Measurements from ENCODE around the gene KLHL41. TPM values are rescaled to one million over a fixed set of nuclear protein-coding genes. Genes with fewer than 3 reads are reported as not detected.
A peak's percentile ranks its signal among the peaks of the same experiment; 100 is the strongest.

KLHL41 gene
- total RNA-seq (2014; rRNA removed; shearing (Covaris generic)) = 0.10 TPM in 1 of 2 replicates, not detected in the other

DNA sequence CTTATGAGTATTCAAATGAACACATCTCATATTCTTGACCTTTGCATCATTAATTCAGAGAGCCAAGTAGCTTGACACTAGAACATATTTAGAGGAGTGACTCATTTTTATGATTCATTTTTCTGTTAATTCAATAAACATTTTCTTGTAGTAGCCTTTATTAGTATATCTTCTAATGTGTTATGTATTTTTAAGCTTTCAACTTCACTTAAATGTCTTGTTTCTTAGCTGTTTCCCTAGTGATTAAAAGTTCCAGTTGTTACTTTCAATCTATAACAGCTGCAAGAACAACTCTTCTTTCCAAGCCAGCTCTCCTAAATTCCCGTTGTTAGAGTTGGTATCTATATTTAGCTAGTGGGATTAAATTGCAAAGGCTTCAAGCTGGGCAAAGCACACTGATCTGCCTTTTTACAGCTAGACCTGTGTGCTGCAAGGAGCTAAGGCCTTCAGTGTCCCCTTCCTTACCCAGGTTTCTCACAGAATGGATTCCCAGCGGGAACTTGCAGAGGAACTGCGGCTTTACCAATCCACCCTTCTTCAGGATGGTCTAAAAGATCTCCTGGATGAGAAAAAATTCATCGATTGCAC lies at the start of gene KLHL41:
KLHL41 (plus strand) TSS at position 405 of the 588 bp plus-strand sequence; CDS start at position 482, 77 bp downstream.
- DNase-seq (ENCODE audit: low spot score) = no peak
- in situ Hi-C loops (cut with HindIII; ENCODE audit: low sequenced_read_pairs) = no loop called here

DNA sequence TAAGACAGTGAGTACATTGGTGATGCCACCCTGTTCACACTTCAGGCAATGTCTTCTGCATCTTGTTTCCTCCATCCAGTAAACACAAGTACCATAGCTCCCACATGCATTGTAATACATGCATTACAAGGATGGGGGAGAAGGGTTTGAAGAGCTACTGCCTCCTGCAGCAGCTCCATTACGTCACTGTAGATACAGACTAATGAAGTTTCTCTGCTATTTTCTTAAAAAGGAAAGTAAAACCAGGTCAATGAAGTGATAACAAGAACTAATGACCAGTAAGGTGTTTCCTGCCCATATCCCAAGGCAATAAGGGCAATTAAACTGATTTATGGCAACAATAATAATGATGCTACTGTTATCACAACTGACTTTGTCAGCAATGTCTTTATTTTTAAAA lies 48.4 kb upstream of the KLHL41 start:
- in situ Hi-C loops (cut with HindIII; ENCODE audit: low sequenced_read_pairs) = no loop called here
- no peak for DNase-seq (ENCODE audit: low spot score)

DNA sequence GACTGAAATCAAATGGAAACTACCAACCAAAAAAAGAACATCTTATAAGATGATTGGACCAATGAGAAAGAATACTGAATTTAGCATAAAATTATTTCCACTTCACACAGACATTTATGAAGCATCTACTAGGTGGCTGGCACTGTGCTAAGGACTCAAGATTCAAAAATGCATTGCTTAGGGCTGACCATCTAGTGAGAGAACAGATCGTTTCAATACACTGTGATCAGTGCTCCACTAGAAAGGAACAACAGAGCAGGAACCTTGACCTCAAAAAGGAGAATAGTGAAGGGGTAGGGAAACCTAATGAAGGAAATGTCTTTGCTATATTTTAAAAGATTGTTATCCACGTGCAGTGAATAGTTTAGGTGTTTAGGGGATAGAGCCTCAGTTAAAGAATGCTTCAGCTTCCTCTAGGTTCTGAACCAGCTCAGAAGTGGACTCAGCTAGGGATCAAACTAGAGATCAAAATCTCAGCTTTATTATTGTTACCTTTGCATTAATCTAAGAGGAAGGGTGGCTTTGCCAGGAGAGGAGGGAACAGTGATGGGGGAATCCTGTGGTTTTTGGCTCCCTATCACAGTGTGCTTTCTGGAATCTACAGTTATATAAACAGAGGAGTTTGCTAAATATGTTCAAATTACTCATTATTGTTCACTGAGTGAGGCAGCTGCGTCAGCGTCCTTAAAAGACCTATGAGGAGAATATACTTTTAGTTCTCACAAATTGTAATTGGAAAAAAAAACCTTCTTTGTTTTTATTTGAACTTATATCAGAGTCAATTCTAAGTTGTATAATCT lies 46.4 kb upstream of the KLHL41 start:
- in situ Hi-C loops (cut with HindIII; ENCODE audit: low sequenced_read_pairs) = no loop called here
- no peak for DNase-seq (ENCODE audit: low spot score)

DNA sequence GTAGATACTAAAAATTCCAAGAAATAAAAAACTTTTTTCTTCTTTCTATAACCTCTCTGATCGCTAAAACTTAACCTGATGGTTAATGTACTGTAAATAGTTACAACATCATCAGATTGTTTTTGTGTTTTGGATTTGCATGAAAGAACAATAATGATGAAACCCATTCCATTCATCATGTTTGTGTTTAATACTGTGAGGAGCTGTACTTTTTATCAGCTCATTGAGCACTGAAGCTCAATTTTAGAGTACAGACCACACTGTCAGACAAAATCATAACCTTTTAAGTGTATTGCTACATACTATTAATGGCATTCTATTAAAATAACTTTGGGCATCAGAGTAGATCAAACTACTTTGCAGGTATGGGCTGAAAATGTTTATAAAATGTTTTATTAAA lies 45.0 kb upstream of the KLHL41 start:
- in situ Hi-C loops (cut with HindIII; ENCODE audit: low sequenced_read_pairs) = no loop called here
- DNase-seq (ENCODE audit: low spot score) = no peak

DNA sequence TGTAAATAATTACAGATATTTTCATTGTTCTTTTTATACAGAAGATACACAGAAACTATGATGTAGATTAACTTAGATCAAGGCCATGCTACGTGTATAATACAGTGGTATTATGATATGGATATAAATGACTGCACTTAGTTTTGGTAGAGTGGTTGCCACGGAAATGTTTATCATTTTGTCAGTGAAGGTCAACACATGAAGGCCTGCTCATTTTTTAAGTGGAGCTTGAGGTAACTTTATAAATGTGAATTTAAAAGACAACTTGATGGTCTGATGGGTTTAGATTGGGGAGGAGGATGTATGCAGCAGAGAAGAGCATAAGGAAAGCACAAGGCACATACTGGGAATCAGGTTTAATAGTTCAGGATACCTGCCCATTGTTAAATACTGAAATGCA lies 44.6 kb upstream of the KLHL41 start:
- no peak for DNase-seq (ENCODE audit: low spot score)
- in situ Hi-C loops (cut with HindIII; ENCODE audit: low sequenced_read_pairs) = no loop called here

DNA sequence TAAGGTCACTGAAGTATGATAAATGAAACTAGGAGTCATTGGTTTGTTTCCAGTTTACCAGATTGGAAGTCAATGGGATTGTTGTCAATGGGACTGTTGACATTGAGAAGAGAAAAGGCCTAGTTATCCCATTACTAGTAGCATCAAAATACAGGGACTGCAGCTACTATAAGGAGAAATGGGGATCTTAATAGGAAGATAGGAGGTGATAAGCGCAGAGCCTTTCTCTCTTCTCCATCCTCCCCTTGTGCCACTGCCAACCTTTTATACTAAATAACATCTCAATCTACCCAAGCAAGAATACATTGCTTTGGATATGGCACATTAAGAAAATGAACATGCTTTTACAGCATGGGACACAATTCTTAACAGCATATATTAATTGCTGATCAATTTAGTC lies 40.7 kb upstream of the KLHL41 start:
- in situ Hi-C loops (cut with HindIII; ENCODE audit: low sequenced_read_pairs) = no loop called here
- no peak for DNase-seq (ENCODE audit: low spot score)

DNA sequence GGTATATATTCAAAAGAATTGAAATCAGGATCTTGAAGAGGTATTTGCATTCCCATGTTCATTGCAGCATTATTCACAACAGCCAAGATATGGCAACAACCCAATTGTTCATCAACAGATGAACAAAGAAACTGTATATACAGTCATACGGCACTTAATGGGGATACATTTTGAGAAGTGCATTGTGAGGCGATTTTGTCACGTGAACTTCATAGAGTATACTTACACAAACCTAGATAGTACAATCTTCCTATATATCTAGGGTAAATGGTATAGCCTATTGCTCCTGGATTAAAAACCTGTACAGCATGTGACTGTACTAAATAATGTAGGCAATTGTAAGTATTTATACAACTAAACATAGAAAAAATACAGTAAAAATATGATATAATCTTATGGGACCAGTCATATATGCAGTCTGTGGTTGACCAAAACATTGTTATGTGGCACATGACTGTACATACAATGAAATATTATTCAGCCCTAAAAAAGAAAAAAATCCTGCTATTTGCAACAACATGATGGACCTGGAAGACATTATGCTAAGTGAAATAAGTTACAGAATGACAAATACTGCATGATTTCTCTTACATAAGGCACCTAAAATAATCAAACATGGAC lies 39.4 kb upstream of the KLHL41 start:
- DNase-seq (ENCODE audit: low spot score) = no peak
- in situ Hi-C loops (cut with HindIII; ENCODE audit: low sequenced_read_pairs) = no loop called here

DNA sequence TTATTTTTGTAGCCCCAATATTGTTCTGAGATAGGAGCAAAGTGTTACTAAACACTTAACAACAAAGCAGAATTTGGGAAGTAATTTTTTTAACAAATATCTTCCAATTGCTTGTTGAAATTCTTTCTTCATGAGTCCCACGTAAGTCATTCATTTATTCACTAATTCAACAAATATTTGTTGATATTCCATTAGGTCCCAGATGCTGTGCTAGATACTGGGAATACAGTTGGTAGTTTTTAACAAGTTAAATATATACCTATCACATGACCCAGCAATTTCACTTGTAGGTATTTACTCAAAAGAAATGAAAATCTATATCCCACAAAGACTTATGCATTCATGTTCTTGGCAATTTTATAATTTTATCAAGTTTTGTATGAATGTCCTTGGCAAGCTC lies 37.3 kb upstream of the KLHL41 start:
- in situ Hi-C loops (cut with HindIII; ENCODE audit: low sequenced_read_pairs) = no loop called here
- DNase-seq (ENCODE audit: low spot score) = no peak

DNA sequence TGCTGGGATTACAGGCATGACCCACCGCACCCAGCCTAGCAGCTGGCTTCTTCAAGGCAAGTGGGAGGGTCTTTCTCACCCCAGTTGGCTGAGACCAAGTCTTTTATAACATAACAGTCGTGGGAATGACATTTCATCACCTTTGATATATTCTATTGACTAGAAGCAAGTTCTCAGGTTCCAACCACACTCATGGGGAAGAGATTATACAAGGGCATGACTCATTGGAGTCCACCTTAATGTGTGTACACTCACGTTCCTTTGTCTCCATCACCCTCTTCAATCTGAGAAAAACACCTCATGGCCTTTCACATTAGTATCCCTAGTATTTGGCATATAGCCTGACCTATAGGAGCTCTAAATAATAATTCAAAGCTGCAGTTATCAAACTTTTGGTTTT lies 33.0 kb upstream of the KLHL41 start:
- no peak for DNase-seq (ENCODE audit: low spot score)
- in situ Hi-C loops (cut with HindIII; ENCODE audit: low sequenced_read_pairs) = no loop called here

DNA sequence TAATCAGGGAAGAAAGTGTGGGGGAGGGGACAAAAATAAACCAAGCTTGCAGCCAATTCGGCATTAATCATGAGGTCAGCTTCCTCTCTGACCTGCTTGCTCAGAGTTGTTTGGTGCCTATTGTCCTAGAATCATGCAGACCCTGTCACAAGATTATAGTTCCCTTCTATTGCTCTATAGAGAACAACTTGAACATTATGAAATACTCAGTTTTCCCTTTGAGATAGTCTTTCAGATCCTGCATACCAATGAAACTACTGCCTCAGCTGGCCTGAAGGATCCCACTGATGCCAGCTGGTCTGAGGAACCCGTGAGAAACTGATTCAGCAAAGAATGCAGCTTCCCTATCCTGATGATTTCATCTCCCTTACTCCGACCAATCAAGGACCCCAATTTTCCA lies 31.2 kb upstream of the KLHL41 start:
- no peak for DNase-seq (ENCODE audit: low spot score)
- in situ Hi-C loops (cut with HindIII; ENCODE audit: low sequenced_read_pairs) = no loop called here

DNA sequence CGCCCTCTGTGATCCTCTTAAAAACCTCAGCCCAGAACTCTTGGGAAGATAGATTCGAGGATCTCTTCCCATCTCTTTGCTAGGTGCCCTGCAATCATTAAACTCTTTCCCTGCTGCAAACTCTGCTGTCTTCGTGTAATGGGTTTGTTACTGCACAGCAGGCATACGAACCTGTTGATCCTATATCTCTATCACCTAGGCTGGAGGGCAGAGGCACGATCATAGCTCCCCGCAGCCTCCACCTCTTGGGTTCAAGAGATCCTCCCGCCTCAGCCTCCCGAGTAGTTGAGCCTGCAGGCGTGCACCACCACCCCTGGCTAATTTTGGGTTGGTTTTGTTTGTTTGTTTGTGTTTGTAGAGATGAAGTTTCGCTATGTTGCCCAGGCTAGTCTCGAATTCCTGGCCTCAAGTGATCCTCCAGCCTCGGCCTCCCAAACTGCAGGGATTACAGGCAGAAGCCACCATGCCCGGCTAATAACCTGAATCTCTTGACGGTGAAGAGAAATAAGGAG lies 30.7 kb upstream of the KLHL41 start:
- DNase-seq (ENCODE audit: low spot score) = no peak
- in situ Hi-C loops (cut with HindIII; ENCODE audit: low sequenced_read_pairs) = no loop called here

DNA sequence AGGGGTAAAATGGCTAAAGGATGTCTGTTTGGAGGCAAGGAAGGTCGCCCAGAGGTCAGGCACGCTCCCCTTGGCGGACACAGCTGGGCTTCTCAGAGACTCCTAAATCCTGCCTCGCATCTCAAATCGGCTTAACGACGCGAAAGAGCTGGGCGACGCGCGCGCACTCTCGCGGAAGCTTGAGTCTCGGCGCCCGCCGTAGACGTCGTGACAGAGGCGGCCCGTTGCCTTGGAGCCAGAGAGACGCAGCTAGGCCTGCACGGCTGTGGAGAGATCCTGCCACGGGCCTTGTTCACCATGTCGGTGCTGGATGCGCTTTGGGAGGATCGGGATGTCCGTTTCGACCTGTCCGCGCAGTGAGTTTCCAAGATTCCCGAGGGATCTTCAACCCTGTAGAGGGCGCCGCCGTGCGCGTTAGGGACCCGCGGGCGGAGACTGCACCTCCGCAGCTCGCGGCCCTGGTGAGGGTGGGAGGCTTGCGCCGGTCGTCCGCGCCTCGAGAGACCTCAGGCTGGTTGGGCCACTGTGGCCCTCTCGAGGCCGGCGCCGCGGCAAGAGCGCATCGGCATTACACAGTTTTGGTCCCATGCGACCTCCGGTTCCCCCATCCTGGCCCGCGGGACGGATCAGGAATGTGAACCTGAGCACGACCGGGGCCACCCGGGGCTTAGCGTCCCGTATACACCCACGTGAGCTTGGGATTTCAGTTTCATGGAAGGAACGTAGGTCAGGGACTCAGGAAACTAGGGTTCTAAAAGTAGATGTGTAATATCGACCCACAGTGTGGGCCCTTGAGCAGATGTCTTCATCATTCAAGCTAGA lies 30.0 kb upstream of the KLHL41 start, which contains the start of gene BBS5:
BBS5 (plus strand) TSS at position 238 of the 822 bp plus-strand sequence; CDS start at position 298, 60 bp downstream.
- in situ Hi-C loops (cut with HindIII; ENCODE audit: low sequenced_read_pairs) = no loop called here
- DNase-seq (ENCODE audit: low spot score) = peak; percentile 85

DNA sequence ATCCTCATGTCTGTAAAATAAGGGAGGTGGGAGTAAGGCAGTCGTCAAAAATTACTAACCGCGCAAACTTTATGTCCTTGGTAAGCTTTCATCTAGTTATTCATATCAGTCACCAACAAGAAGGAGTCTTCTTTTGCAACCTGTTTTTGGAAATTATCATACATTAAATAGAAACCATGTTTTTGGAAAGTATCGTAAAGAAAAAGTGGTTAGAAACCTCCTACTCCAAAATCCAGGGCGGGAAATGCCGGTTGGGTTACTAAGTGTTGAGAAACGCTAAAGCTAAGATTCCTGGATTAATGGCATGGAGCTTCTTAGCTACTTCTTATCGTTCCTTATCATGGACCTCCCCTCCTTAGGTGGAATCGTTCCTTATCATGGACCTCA lies 29.4 kb upstream of the KLHL41 start:
- in situ Hi-C loops (cut with HindIII; ENCODE audit: low sequenced_read_pairs) = no loop called here
- no peak for DNase-seq (ENCODE audit: low spot score)

DNA sequence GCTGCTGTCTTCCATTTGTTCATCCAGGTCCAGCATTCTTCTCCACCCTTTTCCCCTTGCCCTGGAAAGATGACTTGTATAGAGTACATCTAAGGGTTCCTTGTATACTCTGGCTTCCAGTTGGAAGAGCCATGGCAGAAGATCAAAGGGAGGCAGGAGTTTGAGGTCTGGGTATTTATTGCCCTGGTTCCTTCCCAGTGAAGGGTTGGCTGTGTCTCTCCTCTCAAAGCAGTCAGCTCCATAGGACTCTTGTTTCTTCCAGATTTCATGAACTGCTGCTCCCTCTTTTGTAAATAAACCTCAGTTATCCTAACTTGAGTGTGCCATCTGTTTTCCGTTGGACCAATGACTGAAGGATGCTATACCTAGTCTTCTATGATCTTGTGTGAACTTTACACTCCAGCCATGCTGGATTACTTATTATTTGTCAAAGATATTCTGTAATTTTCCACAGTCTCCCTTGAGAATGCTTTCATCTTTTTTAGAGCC lies 23.8 kb upstream of the KLHL41 start:
- in situ Hi-C loops (cut with HindIII; ENCODE audit: low sequenced_read_pairs) = no loop called here
- DNase-seq (ENCODE audit: low spot score) = no peak

DNA sequence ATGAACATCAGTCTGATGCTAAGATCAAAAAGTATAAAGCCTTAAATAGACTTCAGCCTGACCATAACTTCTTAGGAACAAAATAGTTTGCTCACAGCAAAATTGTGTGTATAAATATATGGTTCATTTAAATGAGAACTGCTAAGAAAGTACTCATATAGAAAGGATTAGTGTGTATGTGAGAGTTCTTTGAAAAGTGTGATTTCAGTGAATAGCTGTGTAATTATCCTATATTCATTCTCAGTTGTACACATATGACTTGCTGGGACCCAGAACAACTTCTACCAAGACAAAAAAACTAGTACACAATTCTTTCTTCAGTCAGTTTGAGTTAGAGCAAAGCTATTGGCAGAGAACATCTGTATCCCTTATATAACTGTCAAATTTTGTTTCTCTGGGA lies 23.0 kb upstream of the KLHL41 start:
- in situ Hi-C loops (cut with HindIII; ENCODE audit: low sequenced_read_pairs) = no loop called here
- no peak for DNase-seq (ENCODE audit: low spot score)

DNA sequence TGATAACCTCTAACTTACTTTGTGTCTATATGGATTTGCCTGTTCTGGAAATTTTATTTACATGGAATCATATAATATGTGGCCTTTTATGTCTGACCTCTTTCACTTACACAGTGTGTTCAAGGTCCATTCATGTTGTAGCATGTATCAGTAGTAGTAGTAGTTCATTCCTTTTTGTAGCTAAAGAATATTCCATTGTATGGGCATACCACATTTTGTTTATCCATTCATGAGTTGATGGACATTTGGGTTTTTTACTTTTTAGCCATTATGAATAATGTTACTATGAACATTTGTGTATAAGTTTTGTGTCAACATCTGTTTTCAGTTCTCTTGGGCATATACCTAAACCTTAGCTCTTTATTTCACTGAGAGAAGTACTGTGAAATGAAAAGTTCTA lies 18.7 kb upstream of the KLHL41 start:
- DNase-seq (ENCODE audit: low spot score) = no peak
- in situ Hi-C loops (cut with HindIII; ENCODE audit: low sequenced_read_pairs) = no loop called here

DNA sequence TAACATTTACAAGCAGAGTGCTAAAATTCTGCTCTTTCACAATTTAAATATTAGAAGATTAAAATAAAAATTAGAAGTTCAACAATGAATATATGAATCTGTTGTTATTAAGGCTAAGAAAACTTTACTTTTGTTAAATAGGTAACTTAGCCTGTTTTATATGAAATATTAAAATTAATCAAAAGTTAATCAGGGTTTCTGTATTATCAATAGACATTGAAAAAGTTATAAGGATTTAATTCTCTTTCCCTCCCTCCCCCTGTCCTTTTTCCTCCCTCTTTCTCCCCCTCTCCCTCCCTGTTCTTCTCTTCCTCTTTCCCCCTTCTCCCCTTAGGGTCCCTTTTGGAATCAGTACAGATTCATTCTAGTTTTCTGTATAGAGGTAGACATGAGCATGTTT lies 18.1 kb upstream of the KLHL41 start:
- in situ Hi-C loops (cut with HindIII; ENCODE audit: low sequenced_read_pairs) = no loop called here

DNA sequence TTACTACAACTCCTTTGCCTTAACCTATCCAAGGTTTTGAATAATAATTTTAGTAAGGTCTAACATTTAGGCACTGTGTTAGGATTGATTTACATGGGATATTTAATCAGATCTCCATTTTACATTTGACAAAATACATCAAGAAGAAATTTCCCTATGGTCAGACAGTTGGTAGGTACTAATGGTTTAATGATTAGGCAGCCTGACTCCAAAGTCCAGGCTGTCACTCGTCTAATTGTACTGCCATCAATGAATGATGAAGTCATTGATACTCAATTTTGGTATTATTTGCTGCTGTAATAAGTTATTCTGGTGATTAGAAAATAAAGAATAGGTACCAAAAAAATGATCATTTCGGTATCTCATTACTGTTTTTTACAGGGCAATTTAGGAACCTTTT lies 16.1 kb upstream of the KLHL41 start:
- in situ Hi-C loops (cut with HindIII; ENCODE audit: low sequenced_read_pairs) = no loop called here
- no peak for DNase-seq (ENCODE audit: low spot score)

More for the DNA sequence above, 18.1 kb upstream of the KLHL41 start:
- DNase-seq (ENCODE audit: low spot score) = no peak

DNA sequence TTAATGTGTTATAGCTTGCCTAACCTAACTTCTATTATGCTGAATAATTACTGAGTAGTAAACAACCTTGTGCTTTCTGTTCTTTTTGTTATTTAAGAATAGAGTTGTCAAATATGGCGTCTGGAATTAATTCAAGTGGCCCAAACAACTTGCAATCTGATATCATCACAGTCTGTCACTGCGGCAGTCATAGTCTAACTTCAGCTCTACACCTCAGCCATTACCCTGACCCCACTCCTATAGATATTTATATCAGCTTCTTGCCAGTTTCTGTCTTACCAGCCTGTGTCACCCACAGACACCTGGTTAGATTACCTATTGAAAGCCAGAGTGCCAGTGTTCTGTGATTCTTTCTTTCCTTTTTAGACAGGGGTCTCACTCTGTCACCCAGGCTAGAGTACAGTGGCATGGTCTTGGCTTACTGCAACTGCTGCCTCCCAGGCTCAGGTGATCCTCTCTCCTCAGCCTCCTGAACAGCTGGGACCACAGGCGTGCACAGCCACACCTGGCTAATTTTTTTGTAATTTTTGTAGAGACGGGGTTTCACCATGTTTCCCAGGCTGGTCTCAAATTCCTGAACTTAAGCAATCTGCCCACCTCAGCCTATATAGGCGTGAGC lies 14.1 kb upstream of the KLHL41 start:
- in situ Hi-C loops (cut with HindIII; ENCODE audit: low sequenced_read_pairs) = no loop called here
- no peak for DNase-seq (ENCODE audit: low spot score)

All from G401 (cell line).